ENCODE results near the gene BRAF.

GRCh38 chr7:140767418-140767817 is 157.3 kb downstream of the BRAF start:
- TF ChIP-seq CTCF (IDR thresholded peaks at IDR 0.05) (no peak), POLR2A (IDR thresholded peaks at IDR 0.05) (no peak)

Data from suprapubic skin (tissue), 3 donors.